ENCODE results near the gene MESP1.

Gene MESP1

DNA sequence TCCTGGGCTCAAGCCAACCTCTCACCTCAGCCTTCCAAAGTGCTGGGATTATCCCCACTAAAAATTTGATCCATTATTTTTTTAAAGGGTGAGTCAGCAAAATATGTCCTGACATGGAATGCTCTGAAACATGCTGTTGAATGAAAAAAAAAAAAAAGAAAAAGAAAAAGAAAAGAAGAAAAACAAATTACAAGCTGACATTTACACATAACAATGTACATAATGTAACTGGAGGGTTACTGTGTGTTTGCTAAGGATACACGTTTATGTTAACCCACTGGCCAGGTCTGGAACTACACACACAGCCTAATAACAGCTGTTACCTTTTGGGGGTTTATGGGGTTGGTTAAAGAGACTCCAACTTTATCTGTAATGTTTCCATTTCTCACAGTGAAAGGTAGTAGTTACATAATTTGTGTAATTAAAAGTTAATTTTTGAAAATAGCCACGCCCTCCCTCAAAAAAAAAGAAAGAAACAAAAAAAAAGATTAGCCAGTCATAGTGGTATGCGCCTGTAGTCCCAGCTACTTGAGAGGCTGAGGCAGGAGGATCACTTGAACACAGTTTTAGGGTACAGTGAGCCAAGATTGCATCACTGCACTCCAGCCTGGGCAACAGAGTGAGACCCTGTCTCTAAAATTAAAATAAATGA, 22.0 kb upstream of the MESP1 start:
- TF ChIP-seq, protein P1, sequence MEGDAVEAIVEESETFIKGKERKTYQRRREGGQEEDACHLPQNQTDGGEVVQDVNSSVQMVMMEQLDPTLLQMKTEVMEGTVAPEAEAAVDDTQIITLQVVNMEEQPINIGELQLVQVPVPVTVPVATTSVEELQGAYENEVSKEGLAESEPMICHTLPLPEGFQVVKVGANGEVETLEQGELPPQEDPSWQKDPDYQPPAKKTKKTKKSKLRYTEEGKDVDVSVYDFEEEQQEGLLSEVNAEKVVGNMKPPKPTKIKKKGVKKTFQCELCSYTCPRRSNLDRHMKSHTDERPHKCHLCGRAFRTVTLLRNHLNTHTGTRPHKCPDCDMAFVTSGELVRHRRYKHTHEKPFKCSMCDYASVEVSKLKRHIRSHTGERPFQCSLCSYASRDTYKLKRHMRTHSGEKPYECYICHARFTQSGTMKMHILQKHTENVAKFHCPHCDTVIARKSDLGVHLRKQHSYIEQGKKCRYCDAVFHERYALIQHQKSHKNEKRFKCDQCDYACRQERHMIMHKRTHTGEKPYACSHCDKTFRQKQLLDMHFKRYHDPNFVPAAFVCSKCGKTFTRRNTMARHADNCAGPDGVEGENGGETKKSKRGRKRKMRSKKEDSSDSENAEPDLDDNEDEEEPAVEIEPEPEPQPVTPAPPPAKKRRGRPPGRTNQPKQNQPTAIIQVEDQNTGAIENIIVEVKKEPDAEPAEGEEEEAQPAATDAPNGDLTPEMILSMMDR (IDR thresholded peaks at IDR 0.05; ENCODE audit: insufficient read depth, low read depth, low read length, missing control alignments) = peak; percentile 35
- peak; percentile 24 for DNase-seq (ENCODE audit: low read depth)

GRCh38 chr15:89770041-89770440, 19.0 kb upstream of the MESP1 start:
- TF ChIP-seq, protein P1 (IDR thresholded peaks at IDR 0.05; ENCODE audit: insufficient read depth, low read depth, low read length, missing control alignments) = no peak
- no peak for DNase-seq (ENCODE audit: low read depth)
- H3K4me3 ChIP-seq (ENCODE audit: low read depth, low read length) = no peak overlapping the region

More for the DNA sequence above, 22.0 kb upstream of the MESP1 start:
- H3K4me3 ChIP-seq (ENCODE audit: low read depth, low read length) = no peak overlapping the region

GRCh38 chr15:89769366-89769765, 18.3 kb upstream of the MESP1 start:
- no peak overlapping the region for H3K4me3 ChIP-seq (ENCODE audit: low read depth, low read length)
- DNase-seq (ENCODE audit: low read depth) = no peak
- TF ChIP-seq, protein P1 (IDR thresholded peaks at IDR 0.05; ENCODE audit: insufficient read depth, low read depth, low read length, missing control alignments) = no peak

GRCh38 chr15:89768071-89768500, 17.0 kb upstream of the MESP1 start:
- TF ChIP-seq, protein P1 (IDR thresholded peaks at IDR 0.05; ENCODE audit: insufficient read depth, low read depth, low read length, missing control alignments) = no peak

DNA sequence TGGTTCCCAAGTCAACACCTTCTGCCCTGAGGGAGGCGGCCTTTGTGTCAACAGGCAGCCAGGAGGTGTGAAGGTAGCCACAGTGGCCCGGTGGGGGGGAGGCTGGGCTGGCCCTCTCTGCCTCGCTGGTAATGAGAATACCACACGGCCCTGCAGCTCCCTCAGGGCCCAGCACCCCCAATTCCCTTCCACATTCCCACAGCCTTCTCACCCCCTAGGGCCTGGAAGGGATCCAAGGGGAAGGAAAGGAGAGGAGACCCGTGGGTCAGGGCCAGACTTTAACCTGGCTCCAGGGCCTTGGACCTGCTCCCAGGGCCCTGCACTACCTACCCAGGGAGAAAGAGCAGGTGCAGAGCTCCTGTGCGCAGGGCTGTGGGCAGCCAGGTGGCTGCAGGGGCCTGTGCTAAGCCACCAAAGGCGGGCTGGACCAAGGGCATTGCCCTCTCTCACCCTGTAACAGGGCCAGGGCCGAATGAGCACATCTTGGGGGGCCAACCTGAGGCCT, 16.4 kb upstream of the MESP1 start:
- TF ChIP-seq, protein P1 (IDR thresholded peaks at IDR 0.05; ENCODE audit: insufficient read depth, low read depth, low read length, missing control alignments) = no peak
- no peak for DNase-seq (ENCODE audit: low read depth)
- no peak overlapping the region for H3K4me3 ChIP-seq (ENCODE audit: low read depth, low read length)

More at GRCh38 chr15:89768071-89768500, 17.0 kb upstream of the MESP1 start:
- no peak overlapping the region for H3K4me3 ChIP-seq (ENCODE audit: low read depth, low read length)
- no peak for DNase-seq (ENCODE audit: low read depth)

DNA sequence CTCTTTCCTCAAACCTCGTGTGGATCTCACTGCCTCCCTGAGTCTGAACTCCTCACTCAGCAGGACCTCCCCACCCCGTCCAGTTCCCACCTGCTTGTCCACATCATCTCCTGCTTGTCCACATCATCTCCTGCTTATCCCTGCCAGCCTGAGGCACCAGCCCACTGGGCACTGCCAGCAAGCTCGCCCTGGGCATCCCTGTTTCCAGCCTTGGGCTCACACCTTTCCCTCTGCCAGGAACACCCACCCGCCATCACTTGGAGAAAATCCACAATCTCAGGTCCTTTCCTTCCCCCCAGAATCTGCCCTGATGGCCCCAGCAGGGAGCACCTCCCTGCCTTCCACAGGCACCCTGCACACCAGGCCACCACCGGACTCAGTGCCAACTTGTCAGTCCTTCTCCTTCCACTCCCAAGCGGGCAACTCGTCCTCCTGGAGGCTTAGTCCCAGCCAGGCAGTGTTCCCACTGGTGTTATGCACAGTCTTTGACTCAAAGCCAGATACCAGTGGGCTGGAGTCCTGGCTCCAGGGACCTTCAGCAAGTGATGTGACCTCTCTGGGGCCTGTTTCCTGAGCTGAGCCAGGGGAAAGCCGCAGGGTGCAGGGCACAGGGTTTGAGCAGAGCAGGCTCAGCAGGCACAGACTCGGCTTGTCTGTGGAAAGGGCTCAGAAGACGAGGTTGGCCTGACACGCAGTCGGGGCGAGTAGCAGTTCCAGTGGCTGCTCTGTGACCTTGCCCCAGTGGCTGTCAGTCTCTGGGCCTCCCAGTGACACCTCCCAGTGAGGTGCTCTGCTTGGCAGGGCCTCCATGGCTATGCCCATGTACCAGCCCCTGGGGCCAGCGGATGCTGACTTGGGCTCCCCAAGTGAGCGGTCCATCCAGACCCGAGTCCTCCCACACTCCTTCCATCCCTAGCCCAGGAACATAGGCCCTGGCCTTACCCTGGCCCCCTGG, 15.6 kb upstream of the MESP1 start:
- DNase-seq (ENCODE audit: low read depth) = no peak
- TF ChIP-seq, protein P1 (IDR thresholded peaks at IDR 0.05; ENCODE audit: insufficient read depth, low read depth, low read length, missing control alignments) = no peak
- H3K4me3 ChIP-seq (ENCODE audit: low read depth, low read length) = no peak overlapping the region
